NT2/D1 (cell line): ENCODE data around the gene GALNT7.

Experiments used
- DNase-seq: peaks from one replicate; pipeline ENCODE4 v3.0.0-alpha.2; 2011; ENCODE audit warnings: low read depth, low spot score
- H3K27me3 ChIP-seq: 2 replicates; pipeline ENCODE4 v1.6.0; 2011; ENCODE audit warnings: mild to moderate bottlenecking; ENCODE audit not compliant: insufficient read length, insufficient read depth
- H3K36me3 ChIP-seq: 2 replicates; pipeline ENCODE4 v1.6.1; 2011; ENCODE audit warnings: mild to moderate bottlenecking, low read length, mixed read lengths; ENCODE audit not compliant: insufficient read depth, insufficient read length
- H3K4me1 ChIP-seq: 2 replicates; pipeline ENCODE4 v1.5.1; 2011; ENCODE audit not compliant: insufficient read depth, insufficient read length
- H3K4me3 ChIP-seq: 2 replicates; pipeline ENCODE4 v1.5.1; 2011; ENCODE audit warnings: low read depth; ENCODE audit not compliant: insufficient read length
- H3K9ac ChIP-seq: 2 replicates; pipeline ENCODE4 v1.6.0; 2011; ENCODE audit warnings: low read depth; ENCODE audit not compliant: insufficient read length
- H3K9me3 ChIP-seq: 2 replicates; pipeline ENCODE4 v1.5.1; 2011; ENCODE audit warnings: mild to moderate bottlenecking, low read length; ENCODE audit not compliant: insufficient read depth
- SUZ12 ChIP-seq: IDR thresholded peaks from 2 replicates; pipeline ENCODE4 v1.6.1; 2011; ENCODE audit not compliant: insufficient read length, insufficient read depth; ENCODE audit errors: extremely low read depth
- YY1 ChIP-seq: IDR thresholded peaks from 2 replicates; pipeline ENCODE4 v1.6.1; 2011; ENCODE audit not compliant: insufficient read length, insufficient read depth
- ZNF274 ChIP-seq: IDR thresholded peaks from 2 replicates; pipeline ENCODE4 v1.6.1; 2011; ENCODE audit warnings: mild to moderate bottlenecking, low read depth, low read length

Gene GALNT7

DNA sequence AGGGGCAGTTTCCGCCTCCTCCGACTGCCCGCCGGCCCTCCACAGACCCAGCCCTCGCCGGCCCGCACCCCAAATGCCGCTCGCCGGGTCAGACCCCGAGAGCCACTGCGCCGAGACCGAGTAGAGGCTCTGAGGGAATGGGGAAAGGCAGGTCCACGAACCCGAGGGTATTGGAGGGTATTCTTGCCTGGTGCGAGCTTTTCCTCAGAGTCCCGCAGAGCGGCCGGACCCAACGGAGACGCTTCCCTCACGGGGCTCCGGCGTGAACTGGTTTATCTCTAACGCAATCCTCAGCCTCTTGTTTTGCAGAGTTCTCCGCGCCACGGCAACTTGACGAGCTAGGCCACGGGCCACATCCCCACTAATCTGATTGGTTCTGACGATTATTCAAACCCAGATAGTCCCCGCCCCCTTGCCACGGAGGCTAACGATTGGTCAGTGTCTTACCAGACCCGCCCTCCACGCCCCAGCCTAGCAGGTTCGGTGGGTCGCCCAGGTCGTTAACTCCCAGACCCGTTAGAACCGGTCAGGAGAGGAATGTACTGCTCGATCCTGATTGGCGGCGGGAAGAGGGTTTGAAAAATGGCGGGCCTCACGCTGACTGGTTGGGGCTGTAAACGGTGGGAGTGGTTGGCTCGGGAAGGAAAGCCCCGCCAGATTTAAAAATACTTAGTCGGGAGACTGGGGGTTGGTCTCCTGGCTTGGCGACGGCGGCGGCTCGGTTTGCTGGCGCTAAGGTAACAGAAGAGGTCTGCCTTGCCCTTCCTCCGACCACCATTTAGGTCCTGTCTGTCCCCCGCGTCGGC is 165.7 kb downstream of the GALNT7 start, which contains the start of gene HMGB2:
Gene HMGB2, minus strand, starts transcription at position 274 of the 806 bp plus-strand sequence. CDS start 709 bp downstream, outside the sequence.
- H3K9ac ChIP-seq: peak within 1 kb of the TSS; percentile 99
- H3K9me3 ChIP-seq: no peaks in the 10 kb centered on the region
- peak within 1 kb of the TSS; percentile 91 for H3K4me3 ChIP-seq
- H3K27me3 ChIP-seq: no peaks in the 10 kb centered on the region
- H3K36me3 ChIP-seq: peaks cover 35% of the 10 kb centered on the region
- no peak for TF ChIP-seq SUZ12
- TF ChIP-seq YY1: no peak
- no peak for TF ChIP-seq ZNF274
- no peaks in the 10 kb centered on the region for H3K4me1 ChIP-seq
- peak; percentile 98 for DNase-seq

DNA sequence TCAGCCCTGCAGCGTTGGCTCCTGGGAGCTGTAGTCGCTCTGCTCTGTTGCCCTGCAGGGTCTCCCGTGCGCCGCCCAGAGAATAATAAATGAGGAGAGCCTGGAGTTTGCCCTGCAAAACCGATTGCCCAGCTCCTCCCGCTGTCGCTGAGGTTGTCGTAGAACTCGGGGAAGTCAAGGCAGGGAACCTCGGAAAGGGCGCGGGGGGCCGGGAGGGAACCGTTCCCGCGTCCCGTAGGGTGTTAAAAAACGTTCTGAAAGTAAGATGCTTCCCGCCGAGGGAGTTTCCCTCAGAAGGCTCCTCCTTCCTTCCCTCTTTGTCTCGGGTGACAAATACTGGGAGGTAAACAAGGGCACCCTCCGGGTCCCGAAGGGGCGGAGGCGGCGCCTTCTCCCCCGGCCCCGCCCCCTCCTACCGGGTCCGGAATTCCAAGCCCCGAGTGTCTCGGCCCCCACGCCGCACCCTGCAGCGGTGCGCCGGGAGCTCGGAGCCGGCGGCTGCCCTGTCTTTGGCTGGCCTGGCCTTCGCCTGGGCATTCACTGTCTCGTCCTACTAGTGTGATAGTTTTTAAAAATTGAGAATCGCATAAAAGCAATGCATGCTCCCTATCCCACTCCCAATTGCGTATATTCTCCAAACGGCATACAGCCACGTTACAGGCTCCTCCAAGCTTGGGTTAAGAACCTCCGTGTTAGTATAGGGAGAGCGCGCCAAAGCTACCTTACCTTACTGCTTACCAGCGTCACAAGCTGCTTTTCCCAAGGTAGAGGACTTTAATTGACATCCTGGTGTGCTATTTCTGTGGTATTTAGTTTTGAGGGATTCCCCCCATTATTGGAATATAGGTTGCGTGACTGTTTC is 166.5 kb downstream of the GALNT7 start:
- Histone ChIP-seq H3K27me3 (no peaks in the 10 kb centered on the region), H3K4me3 (peak overlapping the region; percentile 57), H3K4me1 (no peaks in the 10 kb centered on the region), H3K9me3 (no peaks in the 10 kb centered on the region), H3K9ac (peak overlapping the region; percentile 99), H3K36me3 (peaks cover 28% of the 10 kb centered on the region)
- DNase-seq: peak; percentile 71
- TF ChIP-seq YY1: no peak
- TF ChIP-seq ZNF274: no peak
- TF ChIP-seq SUZ12: no peak

DNA sequence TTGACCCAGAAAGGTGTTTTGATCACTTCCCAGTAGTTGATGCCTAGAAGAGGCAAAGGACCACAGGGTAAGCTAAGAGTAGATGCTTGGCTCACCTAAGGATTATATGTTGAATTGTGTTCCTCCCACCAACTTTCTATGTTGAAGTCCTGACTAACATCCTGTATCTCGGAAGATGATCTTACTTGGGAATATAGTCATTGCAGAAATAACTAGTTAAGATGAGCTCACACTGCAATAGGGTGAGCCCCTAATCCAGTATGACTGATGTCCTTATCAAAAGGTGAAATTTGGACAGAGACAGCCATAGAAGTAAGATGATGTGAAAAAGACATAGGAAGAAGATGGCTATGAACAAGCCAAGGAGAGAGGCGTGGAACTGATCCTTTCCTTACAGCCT is 168.9 kb downstream of the GALNT7 start:
- DNase-seq: no peak
- TF ChIP-seq ZNF274 (no peak), SUZ12 (no peak), YY1 (no peak)
- no peak overlapping the region for H3K9ac ChIP-seq
- H3K27me3 ChIP-seq: no peaks in the 10 kb centered on the region
- no peaks in the 10 kb centered on the region for H3K4me1 ChIP-seq
- H3K9me3 ChIP-seq: no peaks in the 10 kb centered on the region
- no peak overlapping the region for H3K4me3 ChIP-seq
- H3K36me3 ChIP-seq: peaks cover 11% of the 10 kb centered on the region

DNA sequence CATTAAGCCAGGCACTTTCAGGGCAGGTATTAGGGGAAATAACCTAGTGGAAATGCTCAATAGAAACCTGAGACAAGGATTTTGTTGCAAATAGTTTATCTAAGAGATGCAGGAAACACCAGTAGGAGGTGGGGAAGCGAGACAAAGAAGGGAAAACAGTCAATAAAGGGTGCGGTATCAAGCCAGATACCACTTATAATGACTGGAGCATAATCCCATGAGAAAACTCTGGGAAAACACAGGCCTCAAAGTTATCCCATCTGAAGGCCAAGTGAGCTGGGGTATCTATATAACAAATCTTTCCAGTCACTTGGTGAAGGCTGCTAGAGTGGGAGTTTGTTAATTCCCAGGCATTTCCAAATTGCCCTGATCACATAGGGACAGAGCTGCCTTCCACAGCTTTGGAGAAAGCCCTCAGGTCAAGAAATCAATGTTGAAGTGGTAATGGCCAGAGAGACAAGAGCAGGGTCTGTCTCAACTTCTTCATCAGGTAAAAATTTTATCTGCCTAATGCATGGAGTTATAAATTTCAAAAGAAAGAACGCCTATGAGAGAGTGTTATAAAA is 175.3 kb downstream of the GALNT7 start:
- Histone ChIP-seq H3K9ac (no peak overlapping the region), H3K36me3 (no peaks in the 10 kb centered on the region), H3K4me3 (no peak overlapping the region), H3K9me3 (no peaks in the 10 kb centered on the region), H3K27me3 (no peaks in the 10 kb centered on the region), H3K4me1 (no peaks in the 10 kb centered on the region)
- TF ChIP-seq ZNF274 (no peak), SUZ12 (no peak), YY1 (no peak)
- no peak for DNase-seq

DNA sequence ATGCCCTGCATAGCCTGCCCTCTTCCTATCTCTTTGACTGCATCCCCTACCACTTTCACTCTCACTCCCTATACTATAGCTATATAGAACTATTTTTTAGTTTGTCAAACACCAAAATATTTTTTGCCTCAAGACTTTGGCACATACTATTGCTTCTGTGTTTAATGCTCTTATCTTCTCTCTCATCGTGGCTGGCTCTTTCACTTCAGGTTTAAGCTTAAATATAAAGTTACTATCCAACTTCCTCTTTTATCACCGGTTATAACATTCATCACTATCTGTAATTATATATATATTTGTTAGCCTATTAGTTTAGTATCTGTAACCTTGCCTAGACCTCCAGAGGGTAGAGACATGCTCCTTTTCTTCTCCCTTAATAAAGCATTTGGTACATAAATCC is 177.0 kb downstream of the GALNT7 start:
- no peak overlapping the region for H3K4me3 ChIP-seq
- H3K4me1 ChIP-seq: no peaks in the 10 kb centered on the region

DNA sequence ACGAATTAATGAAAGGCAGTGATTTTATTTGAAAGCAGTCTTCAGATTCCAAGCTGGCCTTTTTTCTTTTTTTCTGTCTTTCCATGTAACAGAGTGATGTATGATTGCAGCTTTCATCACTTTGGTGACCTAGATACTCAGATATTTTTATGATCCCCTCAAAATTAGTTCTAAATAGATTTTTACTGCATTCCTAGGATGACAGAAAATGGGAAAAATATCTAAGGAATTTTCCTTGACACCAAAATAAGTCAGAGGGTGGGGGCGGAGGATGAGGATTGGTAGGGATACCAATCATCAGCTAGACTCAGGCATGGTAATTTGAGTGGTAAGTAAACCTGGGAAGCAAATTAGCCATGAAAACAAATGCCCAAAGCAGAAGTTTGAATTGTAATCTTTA is 177.5 kb downstream of the GALNT7 start:
- TF ChIP-seq ZNF274 (no peak), SUZ12 (no peak), YY1 (no peak)
- Histone ChIP-seq H3K36me3 (no peaks in the 10 kb centered on the region), H3K9me3 (no peaks in the 10 kb centered on the region), H3K9ac (no peak overlapping the region), H3K4me3 (no peak overlapping the region), H3K27me3 (no peaks in the 10 kb centered on the region), H3K4me1 (no peaks in the 10 kb centered on the region)
- no peak for DNase-seq

More for the DNA sequence above, 177.0 kb downstream of the GALNT7 start:
- no peak for TF ChIP-seq SUZ12
- TF ChIP-seq YY1: no peak
- no peak for TF ChIP-seq ZNF274
- Histone ChIP-seq H3K27me3 (no peaks in the 10 kb centered on the region), H3K9me3 (no peaks in the 10 kb centered on the region), H3K36me3 (no peaks in the 10 kb centered on the region), H3K9ac (no peak overlapping the region)
- no peak for DNase-seq

DNA sequence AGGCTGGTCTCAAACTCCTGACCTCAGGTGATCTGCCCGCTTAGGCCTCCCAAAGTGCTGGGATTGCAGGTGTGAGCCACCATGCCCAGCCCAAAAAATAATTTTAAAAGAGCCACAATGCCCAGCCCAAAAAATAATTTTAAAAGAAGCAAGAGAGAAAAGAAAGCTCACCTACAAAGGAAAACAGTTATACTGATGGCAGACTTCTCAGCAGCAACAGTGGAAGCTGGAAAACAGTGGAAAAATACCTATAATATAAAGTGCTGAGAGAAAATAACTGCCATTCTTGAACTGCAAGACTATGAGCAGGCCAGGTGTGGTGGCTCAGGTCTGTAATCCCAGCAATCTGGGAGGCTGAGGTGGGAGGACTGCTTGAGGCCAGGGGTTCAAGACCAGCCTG is 178.9 kb downstream of the GALNT7 start:
- TF ChIP-seq SUZ12 (no peak), YY1 (no peak), ZNF274 (no peak)
- no peaks in the 10 kb centered on the region for H3K9me3 ChIP-seq
- no peak for DNase-seq
- no peaks in the 10 kb centered on the region for H3K27me3 ChIP-seq
- H3K4me3 ChIP-seq: no peak overlapping the region
- no peak overlapping the region for H3K9ac ChIP-seq
- H3K4me1 ChIP-seq: no peaks in the 10 kb centered on the region
- H3K36me3 ChIP-seq: no peaks in the 10 kb centered on the region
